H1 (cell line): ENCODE data around the gene NIPSNAP2.

Experiments
- ASH2L ChIP-seq: fragments of 200-600, 300-600 bp; sonication (generic); IDR thresholded peaks from one replicate; pipeline ENCODE4 v1.7.1; 2017; ENCODE audit warnings: low read length
- CEBPB ChIP-seq: IDR thresholded peaks from 2 replicates; pipeline ENCODE4 v1.6.1; 2012; ENCODE audit warnings: low read depth, low read length
- CHD2 ChIP-seq: IDR thresholded peaks from 2 replicates; pipeline ENCODE4 v1.6.1; 2012; ENCODE audit warnings: low read length, improper control_type of control experiment
- CREB1 ChIP-seq: IDR thresholded peaks from 2 replicates; pipeline ENCODE4 v1.6.1; 2012; ENCODE audit warnings: inconsistent platforms
- EZH2 ChIP-seq: fragments of 200-600 bp; sonication (generic); IDR thresholded peaks from 2 replicates; pipeline ENCODE4 v1.7.1; 2012; ENCODE audit warnings: low read depth, mild to moderate bottlenecking, moderate library complexity, low read length, inconsistent platforms; ENCODE audit not compliant: severe bottlenecking
- POLR2A ChIP-seq, 2 experiments: IDR thresholded peaks; 1 replicate in 1 of 2; 2 replicates in 1 of 2; pipeline ENCODE4 v1.6.1; 2011; ENCODE audit warnings: low read depth in 2 of 2, low read length in 2 of 2, mild to moderate bottlenecking in 2 of 2; ENCODE audit errors: control extremely low read depth in 1 of 2
- POLR2AphosphoS5 ChIP-seq: IDR thresholded peaks from 2 replicates; pipeline ENCODE4 v1.6.1; 2011; ENCODE audit warnings: low read depth, low read length
- RAD21 ChIP-seq, 2 experiments: IDR thresholded peaks in 1 of 2; conservative IDR thresholded peaks in 1 of 2; 2 replicates each; pipeline ENCODE4 v1.6.1; 2011; ENCODE audit warnings: low read depth in 2 of 2, low read length in 2 of 2, improper control_type of control experiment in 1 of 2, inconsistent platforms in 1 of 2, mild to moderate bottlenecking in 1 of 2, moderate library complexity in 1 of 2
- SP1 ChIP-seq: IDR thresholded peaks from 2 replicates; pipeline ENCODE4 v1.6.1; 2011; ENCODE audit warnings: low read depth, low read length
- YY1 ChIP-seq: IDR thresholded peaks from 2 replicates; pipeline ENCODE4 v1.6.1; 2011; ENCODE audit warnings: low read depth, mild to moderate bottlenecking, low read length
- TF ChIP-seq, protein P1 (sequence below), 3 experiments: IDR thresholded peaks; 1 replicate in 2 of 3; 2 replicates in 1 of 3; pipeline versions ENCODE4 v1.5.1 to v1.6.1; 2011; ENCODE audit warnings: low read length in 3 of 3, mild to moderate bottlenecking in 3 of 3, inconsistent platforms in 2 of 3, low read depth in 1 of 3, moderate library complexity in 1 of 3; ENCODE audit not compliant: insufficient read depth in 1 of 3; ENCODE audit errors: control extremely low read depth in 1 of 3

GRCh38 chr7:55980266-55980665, 15.9 kb downstream of the NIPSNAP2 start:
- TF ChIP-seq POLR2A (IDR thresholded peaks at IDR 0.05; ENCODE audit: control extremely low read depth in 1 of 2, low read depth in 2 of 2, low read length in 2 of 2) (no peak), CREB1 (no peak), EZH2 (no peak), POLR2AphosphoS5 (no peak), CEBPB (no peak), RAD21 (IDR thresholded peaks at IDR 0.05 in 1 of 2, conservative IDR thresholded peaks at IDR 0.05 in 1 of 2; ENCODE audit: low read depth in 2 of 2, low read length in 2 of 2) (no peak), CHD2 (no peak), SP1 (no peak), YY1 (no peak), ASH2L (no peak)
- TF ChIP-seq, protein P1, sequence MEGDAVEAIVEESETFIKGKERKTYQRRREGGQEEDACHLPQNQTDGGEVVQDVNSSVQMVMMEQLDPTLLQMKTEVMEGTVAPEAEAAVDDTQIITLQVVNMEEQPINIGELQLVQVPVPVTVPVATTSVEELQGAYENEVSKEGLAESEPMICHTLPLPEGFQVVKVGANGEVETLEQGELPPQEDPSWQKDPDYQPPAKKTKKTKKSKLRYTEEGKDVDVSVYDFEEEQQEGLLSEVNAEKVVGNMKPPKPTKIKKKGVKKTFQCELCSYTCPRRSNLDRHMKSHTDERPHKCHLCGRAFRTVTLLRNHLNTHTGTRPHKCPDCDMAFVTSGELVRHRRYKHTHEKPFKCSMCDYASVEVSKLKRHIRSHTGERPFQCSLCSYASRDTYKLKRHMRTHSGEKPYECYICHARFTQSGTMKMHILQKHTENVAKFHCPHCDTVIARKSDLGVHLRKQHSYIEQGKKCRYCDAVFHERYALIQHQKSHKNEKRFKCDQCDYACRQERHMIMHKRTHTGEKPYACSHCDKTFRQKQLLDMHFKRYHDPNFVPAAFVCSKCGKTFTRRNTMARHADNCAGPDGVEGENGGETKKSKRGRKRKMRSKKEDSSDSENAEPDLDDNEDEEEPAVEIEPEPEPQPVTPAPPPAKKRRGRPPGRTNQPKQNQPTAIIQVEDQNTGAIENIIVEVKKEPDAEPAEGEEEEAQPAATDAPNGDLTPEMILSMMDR (IDR thresholded peaks at IDR 0.05; ENCODE audit: control extremely low read depth in 1 of 3, insufficient read depth in 1 of 3, low read depth in 1 of 3, low read length in 3 of 3), result no peak
